Measurements from ENCODE around the gene TMEM185B. TPM values are rescaled to one million over a fixed set of nuclear protein-coding genes. Genes with fewer than 3 reads are reported as not detected.
A peak's percentile ranks its signal among the peaks of the same experiment; 100 is the strongest.

TMEM185B gene
- total RNA-seq, 2 experiments from 2014 or later = 25.6 to 25.8 TPM

- POLR2A ChIA-PET = interaction anchor here (0.6 to 1.8 kb wide), 16 partner anchors 8 to 810 kb away, joined by 3 to 11 read pairs (median 6); partner anchors contain the start of genes EPB41L5, PTPN4, TMEM177 and TMEM185B
- peaks cover 65% of the 10 kb centered on the region for H3K4me1 Mint-ChIP-seq (ENCODE audit: low read depth)
- H3K4me3 Mint-ChIP-seq = peak overlapping the region; percentile 89
Observed at GRCh38 chr2:120177001-120177621, 46.1 kb downstream of the TMEM185B start.

DNA sequence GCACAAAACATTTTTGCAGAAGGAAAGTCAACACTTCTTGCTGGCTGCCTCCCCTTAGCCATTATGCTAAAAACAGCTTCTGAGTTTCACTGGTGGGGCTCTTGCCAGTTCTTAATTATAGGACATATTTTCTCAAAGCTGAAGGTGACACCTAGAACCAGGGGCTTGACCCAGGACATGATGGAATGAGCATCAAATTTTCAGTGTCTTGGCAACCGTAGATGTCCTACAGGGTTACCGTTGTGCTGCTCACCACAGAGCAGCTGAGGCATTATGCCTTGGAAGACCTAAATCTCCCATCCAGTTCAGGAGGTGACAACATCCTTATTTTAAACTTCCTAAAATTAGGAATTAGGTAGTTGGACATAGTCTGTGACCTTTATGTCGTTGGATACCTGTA lies 46.7 kb downstream of the TMEM185B start:
- ChIA-PET POLR2A (interaction anchor here (0.6 to 1.8 kb wide), 16 partner anchors 9 to 809 kb away, joined by 3 to 11 read pairs (median 6); partner anchors contain the start of genes EPB41L5, PTPN4, TMEM177 and TMEM185B), CTCF (interaction anchor here (0.6 to 6.7 kb wide), 62 partner anchors 8 to 659 kb away, joined by 3 to 240 read pairs (median 5); partner anchors contain the start of genes EPB41L5, PTPN4, RALB and TMEM177)
- ATAC-seq (no peak), DNase-seq (no peak)
- no peaks in the 10 kb centered on the region for H3K27me3 Mint-ChIP-seq (ENCODE audit: low read depth)
- H3K4me1 Mint-ChIP-seq (ENCODE audit: low read depth) = peaks cover 59% of the 10 kb centered on the region
- H3K9me3 Mint-ChIP-seq (ENCODE audit: insufficient read depth) = no peaks in the 10 kb centered on the region
- H3K4me3 Mint-ChIP-seq = peak overlapping the region; percentile 89
- H3K36me3 Mint-ChIP-seq (ENCODE audit: low read depth) = peaks cover 25% of the 10 kb centered on the region
- peak overlapping the region; percentile 98 for H3K27ac Mint-ChIP-seq

More at GRCh38 chr2:120177001-120177621, 46.1 kb downstream of the TMEM185B start:
- ATAC-seq = peak; percentile 96
- H3K27me3 Mint-ChIP-seq (ENCODE audit: low read depth) = no peaks in the 10 kb centered on the region
- H3K36me3 Mint-ChIP-seq (ENCODE audit: low read depth) = peaks cover 26% of the 10 kb centered on the region
- H3K27ac Mint-ChIP-seq = peak overlapping the region; percentile 98
- no peaks in the 10 kb centered on the region for H3K9me3 Mint-ChIP-seq (ENCODE audit: insufficient read depth)
- peak; percentile 90 for DNase-seq
- CTCF ChIA-PET = interaction anchor here (0.6 to 6.7 kb wide), 59 partner anchors 8 to 660 kb away, joined by 3 to 240 read pairs (median 5); partner anchors contain the start of genes EPB41L5, PTPN4, RALB and TMEM177

DNA sequence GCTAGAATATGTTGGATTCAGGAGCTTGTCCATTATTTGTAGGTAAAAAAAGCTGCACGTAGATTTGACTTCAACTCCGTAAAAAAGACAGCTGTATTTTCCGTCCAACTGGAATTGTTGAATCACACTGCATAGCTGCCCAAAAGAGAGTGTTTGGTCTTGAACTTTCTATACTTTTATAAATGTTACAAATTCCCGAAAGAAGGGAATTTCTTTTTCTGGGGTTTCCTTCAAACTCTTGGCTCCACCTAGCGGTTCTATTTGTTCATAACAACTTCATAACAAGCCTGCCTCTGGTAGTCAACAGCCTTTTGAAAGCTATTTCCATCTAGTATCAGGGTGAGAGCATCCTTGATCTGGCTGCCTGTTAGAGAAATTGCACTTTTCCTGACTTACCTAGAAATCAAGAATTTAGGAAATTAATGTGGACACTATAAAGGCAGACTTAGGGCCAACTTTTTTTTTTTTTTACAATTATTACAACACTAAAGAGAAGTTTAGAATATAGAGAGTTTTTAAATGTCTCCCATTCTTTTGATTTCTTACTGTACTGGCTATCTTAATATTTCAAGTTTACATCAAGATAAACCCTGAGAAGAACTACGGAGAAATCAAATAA lies 48.1 kb downstream of the TMEM185B start:
- no peaks in the 10 kb centered on the region for H3K27me3 Mint-ChIP-seq (ENCODE audit: low read depth)
- DNase-seq (peak; percentile 46), ATAC-seq (no peak)
- peaks cover 51% of the 10 kb centered on the region for H3K4me1 Mint-ChIP-seq (ENCODE audit: low read depth)
- CTCF ChIA-PET = interaction anchor here (0.6 to 6.7 kb wide), 92 partner anchors 10 to 534 kb away, joined by 3 to 240 read pairs (median 5); partner anchors contain the start of genes EPB41L5, PTPN4, RALB and TMEM177
- no peaks in the 10 kb centered on the region for H3K9me3 Mint-ChIP-seq (ENCODE audit: insufficient read depth)
- POLR2A ChIA-PET = interaction anchor here (0.5 to 1.2 kb wide), 3 partner anchors 138 to 471 kb away, joined by 3 read pairs; no protein-coding TSS in a partner anchor
- peak overlapping the region; percentile 64 for H3K27ac Mint-ChIP-seq
- no peak overlapping the region for H3K4me3 Mint-ChIP-seq
- H3K36me3 Mint-ChIP-seq (ENCODE audit: low read depth) = peaks cover 28% of the 10 kb centered on the region

Other genes starting within 250 kb of the TMEM185B start
- gene EPB41L5, start 210.3 kb downstream of the TMEM185B start, total RNA-seq = 1 to 10 TPM; 3.8 to 5.6 TPM
- gene RALB, start 29.5 kb upstream of the TMEM185B start, total RNA-seq = 10 to 100 TPM; 39.4 to 45.4 TPM
- not detected for gene INHBB, start 122.7 kb upstream of the TMEM185B start, total RNA-seq

Measured in activated CD8-positive, alpha-beta T cell treated with anti-CD3 and anti-CD28 coated beads, Interleukin-2, amount 10 ng/mL, durations not matched to agents 7 days and 5 days (primary cell).